Neural cell (in vitro differentiated cells): ENCODE data around the gene CUBN. TPM values are rescaled to one million over a fixed set of nuclear protein-coding genes. Genes with fewer than 3 reads are reported as not detected.

Experiments
- H2AFZ ChIP-seq: fragments of 200-600, 300-800 bp; sonication (generic), shearing (Covaris generic); 2 replicates; pipeline ENCODE4 v1.6.0; 2014; ENCODE audit warnings: low read depth, mild to moderate bottlenecking, antibody characterized with exemption, low read length, moderate library complexity
- H3F3A ChIP-seq: fragments of 200-600 bp; shearing (Covaris generic); 2 replicates; pipeline ENCODE4 v1.6.1; 2016; ENCODE audit warnings: mild to moderate bottlenecking, moderate library complexity, mixed read lengths, antibody characterized with exemption, low read length; ENCODE audit not compliant: insufficient read depth, poor library complexity, severe bottlenecking
- H3K27ac ChIP-seq: fragments of 200-600, 300-800 bp; sonication (generic), shearing (Covaris generic); 2 replicates; pipeline ENCODE4 v1.5.1; 2014; ENCODE audit warnings: mild to moderate bottlenecking, low read length, moderate library complexity
- H3K27me3 ChIP-seq: fragments of 300-800, 200-600 bp; sonication (generic), shearing (Covaris generic); 2 replicates; pipeline ENCODE4 v1.6.0; 2014; ENCODE audit warnings: mild to moderate bottlenecking, low read depth, low read length, moderate library complexity; ENCODE audit not compliant: insufficient read depth
- H3K36me3 ChIP-seq: fragments of 300-800, 200-600 bp; sonication (generic), shearing (Covaris generic); 2 replicates; pipeline ENCODE4 v1.5.1; 2014; ENCODE audit warnings: mild to moderate bottlenecking, antibody characterized with exemption, low read length, moderate library complexity; ENCODE audit not compliant: insufficient read depth
- H3K4me2 ChIP-seq: fragments of 300-800, 200-600 bp; sonication (generic), shearing (Covaris generic); 2 replicates; pipeline ENCODE4 v1.6.0; 2014; ENCODE audit warnings: mild to moderate bottlenecking, low read length
- H3K4me3 ChIP-seq: fragments of 300-800, 200-600 bp; sonication (generic), shearing (Covaris generic); 2 replicates; pipeline ENCODE4 v1.5.1; 2014; ENCODE audit warnings: mild to moderate bottlenecking, low read length, moderate library complexity
- H3K79me2 ChIP-seq: fragments of 200-600 bp; shearing (Covaris generic); replicated peaks from 2 replicates; pipeline ENCODE4 v1.6.0; 2014; ENCODE audit warnings: mild to moderate bottlenecking, low read length, moderate library complexity; ENCODE audit not compliant: insufficient read depth
- H3K9ac ChIP-seq: fragments of 300-800, 200-600 bp; sonication (generic), shearing (Covaris generic); 2 replicates; pipeline ENCODE4 v1.6.1; 2016; ENCODE audit warnings: mild to moderate bottlenecking, low read length, mixed read lengths
- H3K9me2 ChIP-seq: fragments of 200-600 bp; shearing (Covaris generic); 2 replicates; pipeline ENCODE4 v1.6.1; 2016; ENCODE audit warnings: mild to moderate bottlenecking, low read length, mixed read lengths; ENCODE audit not compliant: insufficient read depth
- H3K9me3 ChIP-seq: fragments of 200-600, 300-800 bp; sonication (generic), shearing (Covaris generic); 2 replicates; pipeline ENCODE4 v1.6.1; 2016; ENCODE audit warnings: mild to moderate bottlenecking, mixed run types, low read length, moderate library complexity, mixed read lengths
- H4K20me1 ChIP-seq: fragments of 200-600 bp; shearing (Covaris generic); 2 replicates; pipeline ENCODE4 v1.6.1; 2016; ENCODE audit warnings: mild to moderate bottlenecking, mixed run types; ENCODE audit not compliant: insufficient read depth
- CTCF ChIP-seq: fragments of 450-650 bp; IDR thresholded peaks from 2 replicates; pipeline ENCODE4 v1.5.1; 2014; ENCODE audit warnings: antibody characterized with exemption, mild to moderate bottlenecking, moderate library complexity; ENCODE audit not compliant: poor library complexity, severe bottlenecking
- EP300 ChIP-seq: fragments of 450-650 bp; conservative IDR thresholded peaks from 2 replicates; pipeline ENCODE4 v1.6.1; 2014; ENCODE audit warnings: antibody characterized with exemption, mild to moderate bottlenecking, moderate library complexity; ENCODE audit not compliant: poor library complexity, severe bottlenecking
- EZH2 ChIP-seq: fragments of 200-600, 300-800 bp; shearing (Covaris generic), sonication (generic); IDR thresholded peaks from 2 replicates; pipeline ENCODE4 v1.6.1; 2014; ENCODE audit warnings: antibody characterized with exemption, low read length, borderline replicate concordance, mild to moderate bottlenecking; ENCODE audit not compliant: insufficient read depth, poor library complexity, severe bottlenecking
- MXI1 ChIP-seq: fragments of 450-650 bp; conservative IDR thresholded peaks from 2 replicates; pipeline ENCODE4 v1.6.1; 2014; ENCODE audit warnings: antibody characterized with exemption, mild to moderate bottlenecking; ENCODE audit not compliant: poor library complexity, severe bottlenecking
- POLR2AphosphoS5 ChIP-seq: IDR thresholded peaks from 2 replicates; pipeline ENCODE4 v1.6.1; 2012
- RAD21 ChIP-seq: fragments of 450-650 bp; conservative IDR thresholded peaks from 2 replicates; pipeline ENCODE4 v1.6.1; 2014; ENCODE audit warnings: antibody characterized with exemption, mild to moderate bottlenecking, moderate library complexity
- REST ChIP-seq: IDR thresholded peaks from 2 replicates; pipeline ENCODE4 v1.6.1; 2012; ENCODE audit warnings: borderline replicate concordance
- SMC3 ChIP-seq: fragments of 450-650 bp; conservative IDR thresholded peaks from 2 replicates; pipeline ENCODE4 v1.6.1; 2014; ENCODE audit warnings: antibody characterized with exemption, mild to moderate bottlenecking, moderate library complexity; ENCODE audit not compliant: poor library complexity
- TAF1 ChIP-seq: IDR thresholded peaks from 2 replicates; pipeline ENCODE4 v1.6.1; 2012; ENCODE audit warnings: low read depth
- polyA plus RNA-seq: library from polyadenylated mRNA; depleted of rRNA; stranded (reverse); fragments of >200 nt; gene quantifications from 2 replicates; pipeline ENCODE4 v1.2.3, GENCODE V29; 2014

The CUBN gene
- polyA plus RNA-seq, 1 donor from 2014 or later = 7.1 TPM

GRCh38 chr10:16989826-16990293, 139.8 kb downstream of the CUBN start:
- TF ChIP-seq REST (no peak), EZH2 (no peak), MXI1 (no peak), CTCF (no peak), EP300 (no peak), TAF1 (no peak), SMC3 (no peak), POLR2AphosphoS5 (no peak), RAD21 (no peak)
- Histone ChIP-seq H3K4me2 (no peak overlapping the region), H4K20me1 (no peaks in the 10 kb centered on the region), H3K9me2 (no peaks in the 10 kb centered on the region), H3K9ac (no peak overlapping the region), H3K27ac (no peak overlapping the region), H2AFZ (no peak overlapping the region), H3K9me3 (no peaks in the 10 kb centered on the region), H3K27me3 (no peaks in the 10 kb centered on the region), H3K36me3 (no peaks in the 10 kb centered on the region), H3F3A (no peaks in the 10 kb centered on the region), H3K79me2 (no peaks in the 10 kb centered on the region), H3K4me3 (no peak overlapping the region)

- Histone ChIP-seq H3F3A (no peaks in the 10 kb centered on the region), H3K27me3 (no peaks in the 10 kb centered on the region), H3K36me3 (no peaks in the 10 kb centered on the region), H3K9me3 (no peaks in the 10 kb centered on the region), H3K4me3 (no peak overlapping the region), H3K9me2 (no peaks in the 10 kb centered on the region), H3K27ac (no peak overlapping the region), H3K9ac (no peak overlapping the region), H2AFZ (no peak overlapping the region), H3K79me2 (no peaks in the 10 kb centered on the region), H3K4me2 (no peak overlapping the region), H4K20me1 (no peaks in the 10 kb centered on the region)
- TF ChIP-seq EZH2 (no peak), SMC3 (no peak)
Measured at GRCh38 chr10:16988900-16989299, 140.7 kb downstream of the CUBN start.
